CD4-positive, alpha-beta T cell treated with Interleukin-6 at 100 ng/mL for 8 hours (primary cell): ENCODE results near the gene CASP8AP2.
"Not testable (repeated sequence)": the region's sequence is repeated elsewhere in the genome, so short reads cannot be mapped to it uniquely, and the experiment has no call there.

ENCODE experiments used
- DNase-seq: peaks from one replicate; pipeline ENCODE4 v3.0.0-alpha.2; 2020; ENCODE audit warnings: mixed read lengths, low spot score

The CASP8AP2 gene

GRCh38 chr6:89887452-89888137, 57.9 kb downstream of the CASP8AP2 start:
- DNase-seq, result no peak

- DNase-seq, result no peak
Observed at GRCh38 chr6:89888138-89888514, 58.4 kb downstream of the CASP8AP2 start.

- DNase-seq, result no peak
Observed at GRCh38 chr6:89888871-89889270, 59.2 kb downstream of the CASP8AP2 start.

GRCh38 chr6:89890845-89891528, 61.3 kb downstream of the CASP8AP2 start:
- DNase-seq, result not testable (repeated sequence)

- not testable (repeated sequence) for DNase-seq
Observed at GRCh38 chr6:89892577-89892976, 62.9 kb downstream of the CASP8AP2 start.

- no peak for DNase-seq
Observed at GRCh38 chr6:89894169-89894568, 64.5 kb downstream of the CASP8AP2 start, which contains the start of gene GJA10. TSS of gene GJA10 (plus strand) at chr6:89894469. CDS start at chr6:89894469, 0 bp downstream.

GRCh38 chr6:89895276-89895874, 65.7 kb downstream of the CASP8AP2 start:
- no peak for DNase-seq

- not testable (repeated sequence) for DNase-seq
Observed at GRCh38 chr6:89910001-89910901, 80.6 kb downstream of the CASP8AP2 start.

- DNase-seq, result no peak
Observed at GRCh38 chr6:89910902-89911240, 81.2 kb downstream of the CASP8AP2 start.

GRCh38 chr6:89916136-89916920, 86.6 kb downstream of the CASP8AP2 start:
- DNase-seq, result no peak

GRCh38 chr6:89917216-89917615, 87.5 kb downstream of the CASP8AP2 start:
- no peak for DNase-seq

- DNase-seq, result no peak
Observed at GRCh38 chr6:89917801-89918366, 88.2 kb downstream of the CASP8AP2 start.
